SK-N-SH (cell line): ENCODE data around the gene SMARCA2. TPM values are rescaled to one million over a fixed set of nuclear protein-coding genes. Genes with fewer than 3 reads are reported as not detected.

Experiments used
- CTCF ChIA-PET: fragments of 300-600, 350-600 bp; formaldehyde crosslinking; extraction: SDS; loops from one replicate; lab custom pipeline; 2021; lab: Yijun Ruan, JAX
- POLR2A ChIA-PET: fragments of 350-600 bp; sonication (Branson Sonifier 250); formaldehyde crosslinking; extraction: SDS; loops from one replicate; lab custom pipeline; 2020; ENCODE audit warnings: antibody characterized with exemption, inconsistent platforms; lab: Yijun Ruan, JAX
- DNase-seq: peaks from one replicate; pipeline ENCODE4 v3.0.0; 2012
- H2AFZ ChIP-seq: fragments of 200-600 bp; sonication (generic); 2 replicates; pipeline ENCODE4 v1.8.1; 2016; ENCODE audit warnings: antibody characterized with exemption, mild to moderate bottlenecking, low read depth
- H3F3A ChIP-seq: fragments of 200-600 bp; sonication (generic); replicated peaks from 2 replicates; pipeline ENCODE3; 2016; ENCODE audit warnings: antibody characterized with exemption, mild to moderate bottlenecking; ENCODE audit not compliant: insufficient read depth
- H3K27ac ChIP-seq, 2 experiments: fragments of 200-500 bp in 1 of 2; fragments of 200-600 bp in 1 of 2; sonication (Bioruptor generic) in 1 of 2; sonication (generic), shearing (Covaris generic) in 1 of 2; 2 replicates each; pipeline versions ENCODE4 v1.5.1 to v1.6.1; 2014 to 2016; ENCODE audit warnings: low read depth in 2 of 2, inconsistent platforms in 1 of 2, low read length in 1 of 2, mild to moderate bottlenecking in 1 of 2, mixed read lengths in 1 of 2
- H3K27me3 ChIP-seq: fragments of 200-600 bp; sonication (generic), shearing (Covaris generic); 2 replicates; pipeline ENCODE4 v1.6.1; 2016; ENCODE audit warnings: mixed run types; ENCODE audit not compliant: insufficient read depth
- H3K36me3 ChIP-seq, 2 experiments: fragments of 200-500 bp in 1 of 2; fragments of 200-600 bp in 1 of 2; sonication (Bioruptor generic) in 1 of 2; sonication (generic) in 1 of 2; replicated peaks in 1 of 2; 2 replicates each; pipeline versions ENCODE3 to v1.5.1; 2014 to 2016; ENCODE audit warnings: low read length in 1 of 2, mild to moderate bottlenecking in 1 of 2; ENCODE audit not compliant: insufficient read depth in 2 of 2, control insufficient read depth in 1 of 2
- H3K4me1 ChIP-seq, 2 experiments: fragments of 200-500 bp in 1 of 2; fragments of 200-600 bp in 1 of 2; sonication (Bioruptor generic) in 1 of 2; sonication (generic), shearing (Covaris generic) in 1 of 2; 2 replicates each; pipeline versions ENCODE4 v1.5.1 to v1.6.1; 2014 to 2016; ENCODE audit warnings: low read depth in 1 of 2, low read length in 1 of 2, mixed run types in 1 of 2; ENCODE audit not compliant: insufficient read depth in 2 of 2, control insufficient read depth in 1 of 2
- H3K4me2 ChIP-seq: fragments of 200-600 bp; sonication (generic), shearing (Covaris generic); 2 replicates; pipeline ENCODE4 v1.6.1; 2017; ENCODE audit warnings: mixed run types
- H3K4me3 ChIP-seq, 2 experiments: fragments of 200-500 bp in 1 of 2; fragments of 200-600 bp in 1 of 2; sonication (Bioruptor generic) in 1 of 2; sonication (generic), shearing (Covaris generic) in 1 of 2; 2 replicates each; pipeline versions ENCODE4 v1.5.1 to v1.8.1; 2014 to 2016; ENCODE audit warnings: low read depth in 2 of 2, inconsistent platforms in 1 of 2, low read length in 1 of 2, mild to moderate bottlenecking in 1 of 2, mixed read lengths in 1 of 2, moderate library complexity in 1 of 2
- H3K79me2 ChIP-seq: fragments of 200-600 bp; sonication (generic); 2 replicates; pipeline ENCODE4 v1.8.1; 2017; ENCODE audit warnings: mild to moderate bottlenecking; ENCODE audit not compliant: insufficient read depth
- H3K9ac ChIP-seq: fragments of 200-600 bp; sonication (generic); 2 replicates; pipeline ENCODE4 v1.6.1; 2017; ENCODE audit warnings: mixed run types
- H3K9me2 ChIP-seq: fragments of 200-600 bp; sonication (generic); 2 replicates; pipeline ENCODE4 v1.6.1; 2017; ENCODE audit warnings: mixed run types
- H3K9me3 ChIP-seq: fragments of 200-600 bp; sonication (generic); 2 replicates; pipeline ENCODE4 v1.6.1; 2017; ENCODE audit warnings: mixed run types, mild to moderate bottlenecking, moderate library complexity
- H4K20me1 ChIP-seq: fragments of 200-600 bp; sonication (generic); 2 replicates; pipeline ENCODE4 v1.6.1; 2017; ENCODE audit warnings: mild to moderate bottlenecking, mixed run types; ENCODE audit not compliant: insufficient read depth
- ELF1 ChIP-seq: IDR thresholded peaks from 2 replicates; pipeline ENCODE4 v1.4.0; 2012
- EP300 ChIP-seq, 2 experiments: IDR thresholded peaks; 2 replicates each; pipeline versions ENCODE4 v1.4.0 to v1.6.1; 2012; ENCODE audit warnings: borderline replicate concordance in 1 of 2, low read depth in 1 of 2, low read length in 1 of 2
- EZH2phosphoT487 ChIP-seq: fragments of 200-600 bp; sonication (generic); IDR thresholded peaks from 2 replicates; pipeline ENCODE4 v1.6.1; 2017; ENCODE audit warnings: low read depth, mixed run types, mild to moderate bottlenecking, antibody characterized with exemption, moderate library complexity, borderline replicate concordance
- FOXM1 ChIP-seq: IDR thresholded peaks from 2 replicates; pipeline ENCODE4 v1.4.0; 2012; ENCODE audit warnings: low read depth, mild to moderate bottlenecking
- GABPA ChIP-seq: IDR thresholded peaks from 2 replicates; pipeline ENCODE4 v1.4.0; 2012; ENCODE audit warnings: low read depth, mild to moderate bottlenecking
- JUND ChIP-seq: IDR thresholded peaks from 2 replicates; pipeline ENCODE4 v1.4.0; 2012
- MEF2A ChIP-seq: IDR thresholded peaks from 2 replicates; pipeline ENCODE4 v1.4.0; 2012; ENCODE audit warnings: low read depth, borderline replicate concordance
- MXI1 ChIP-seq: IDR thresholded peaks from 2 replicates; pipeline ENCODE4 v1.6.1; 2012; ENCODE audit warnings: mild to moderate bottlenecking, low read depth, low read length, improper control_type of control experiment
- NFIC ChIP-seq: IDR thresholded peaks from 2 replicates; pipeline ENCODE4 v1.4.0; 2012; ENCODE audit warnings: borderline replicate concordance
- RAD21 ChIP-seq: IDR thresholded peaks from 2 replicates; pipeline ENCODE4 v1.6.1; 2012; ENCODE audit warnings: mild to moderate bottlenecking, low read length
- RCOR1 ChIP-seq: fragments of 150-350 bp; IDR thresholded peaks from 2 replicates; pipeline ENCODE4 v1.6.1; 2017; ENCODE audit warnings: antibody characterized with exemption, low read length
- RXRA ChIP-seq: IDR thresholded peaks from 2 replicates; pipeline ENCODE4 v1.4.0; 2012; ENCODE audit warnings: low read depth, mild to moderate bottlenecking, borderline replicate concordance
- SIN3A ChIP-seq: IDR thresholded peaks from 2 replicates; pipeline ENCODE4 v1.6.1; 2012; ENCODE audit warnings: low read depth, mild to moderate bottlenecking, low read length, moderate library complexity, borderline replicate concordance
- SMC3 ChIP-seq: IDR thresholded peaks from 2 replicates; pipeline ENCODE4 v1.6.1; 2012; ENCODE audit warnings: low read depth, low read length, improper control_type of control experiment
- TAF1 ChIP-seq: IDR thresholded peaks from 2 replicates; pipeline ENCODE4 v1.6.1; 2012; ENCODE audit warnings: low read depth, mild to moderate bottlenecking, low read length, moderate library complexity, borderline replicate concordance
- TEAD4 ChIP-seq: IDR thresholded peaks from 2 replicates; pipeline ENCODE4 v1.4.0; 2012; ENCODE audit warnings: mild to moderate bottlenecking, borderline replicate concordance; ENCODE audit not compliant: insufficient read depth
- WGBS: methylation state at CpG from one replicate; pipeline ENCODE4 v1.1.6; 2017; ENCODE audit warnings: low lambda C conversion rate; 5-methylcytosine and 5-hydroxymethylcytosine counted together
- polyA plus RNA-seq, 3 experiments: library from polyadenylated mRNA; depleted of rRNA; stranded (reverse); fragments of >200 nt; gene quantifications; 2 replicates each; pipeline ENCODE4 v1.2.3, GENCODE V29; 2012
- TF ChIP-seq, protein P1 (sequence below): IDR thresholded peaks from 2 replicates; pipeline ENCODE4 v1.4.0; 2012; ENCODE audit warnings: low read depth, borderline replicate concordance
- TF ChIP-seq, protein P2 (sequence below): IDR thresholded peaks from 2 replicates; pipeline ENCODE4 v1.4.0; 2012; ENCODE audit warnings: low read depth
- TF ChIP-seq, protein P3 (sequence below): fragments of 150-350 bp; IDR thresholded peaks from 2 replicates; pipeline ENCODE4 v1.6.1; 2016; ENCODE audit warnings: mild to moderate bottlenecking, low read depth, low read length

The SMARCA2 gene
- polyA plus RNA-seq, 1 of the 3 experiments (the other 2 are of a cell fraction): 17.4 TPM

DNA sequence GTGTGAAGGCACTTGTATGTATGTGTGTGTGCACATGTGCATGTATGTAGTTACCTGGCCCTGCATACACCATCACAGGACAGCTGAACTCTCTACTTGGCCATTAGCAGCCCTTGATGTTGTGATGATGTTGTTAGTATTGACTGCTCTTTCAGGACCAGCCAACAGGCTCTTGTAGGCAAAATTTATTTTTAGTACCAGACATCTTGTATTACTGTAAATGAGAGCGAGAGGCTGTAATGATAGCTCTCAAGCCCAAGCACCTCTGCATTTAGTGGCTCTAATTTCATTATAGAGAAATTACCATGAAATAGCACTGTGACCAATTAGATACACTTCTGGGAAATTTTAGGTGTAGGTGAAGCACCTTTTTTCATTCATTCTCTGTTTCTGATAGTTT is 158.0 kb downstream of the SMARCA2 start:
- no peak overlapping the region for H3K27ac ChIP-seq
- H3K9me3 ChIP-seq: no peaks in the 10 kb centered on the region
- H3F3A ChIP-seq: no peaks in the 10 kb centered on the region
- H3K36me3 ChIP-seq: peaks cover 0 to 6% of the 10 kb centered on the region in 2 experiments
- H3K9me2 ChIP-seq: no peaks in the 10 kb centered on the region; the same call in 1 of the 2 replicates
- no peak for DNase-seq
- 80% methylated on average over 1 of the region's 1 CpG for WGBS
- POLR2A ChIA-PET: no interaction called here
- no peaks in the 10 kb centered on the region for H3K27me3 ChIP-seq
- no peaks in the 10 kb centered on the region for H3K79me2 ChIP-seq
- TF ChIP-seq FOXM1 (no peak), EP300 (IDR thresholded peaks at IDR 0.05; ENCODE audit: borderline replicate concordance in 1 of 2, low read depth in 1 of 2, low read length in 1 of 2) (no peak), TAF1 (no peak), GABPA (no peak), TEAD4 (no peak)
- TF ChIP-seq, protein P1, sequence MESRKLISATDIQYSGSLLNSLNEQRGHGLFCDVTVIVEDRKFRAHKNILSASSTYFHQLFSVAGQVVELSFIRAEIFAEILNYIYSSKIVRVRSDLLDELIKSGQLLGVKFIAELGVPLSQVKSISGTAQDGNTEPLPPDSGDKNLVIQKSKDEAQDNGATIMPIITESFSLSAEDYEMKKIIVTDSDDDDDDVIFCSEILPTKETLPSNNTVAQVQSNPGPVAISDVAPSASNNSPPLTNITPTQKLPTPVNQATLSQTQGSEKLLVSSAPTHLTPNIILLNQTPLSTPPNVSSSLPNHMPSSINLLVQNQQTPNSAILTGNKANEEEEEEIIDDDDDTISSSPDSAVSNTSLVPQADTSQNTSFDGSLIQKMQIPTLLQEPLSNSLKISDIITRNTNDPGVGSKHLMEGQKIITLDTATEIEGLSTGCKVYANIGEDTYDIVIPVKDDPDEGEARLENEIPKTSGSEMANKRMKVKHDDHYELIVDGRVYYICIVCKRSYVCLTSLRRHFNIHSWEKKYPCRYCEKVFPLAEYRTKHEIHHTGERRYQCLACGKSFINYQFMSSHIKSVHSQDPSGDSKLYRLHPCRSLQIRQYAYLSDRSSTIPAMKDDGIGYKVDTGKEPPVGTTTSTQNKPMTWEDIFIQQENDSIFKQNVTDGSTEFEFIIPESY: no peak
- H3K4me1 ChIP-seq: peaks cover 0 to 7% of the 10 kb centered on the region in 2 experiments; a peak in 1 of 4 replicates
- H4K20me1 ChIP-seq: no peaks in the 10 kb centered on the region
- no peak overlapping the region for H3K9ac ChIP-seq
- no peak overlapping the region for H3K4me2 ChIP-seq
- H3K4me3 ChIP-seq: no peak overlapping the region
- no peak overlapping the region for H2AFZ ChIP-seq
- CTCF ChIA-PET: interaction anchor here (1.2 to 1.9 kb wide), 2 partner anchors 9 to 13 kb away, joined by 4 to 7 read pairs; no protein-coding TSS in a partner anchor

DNA sequence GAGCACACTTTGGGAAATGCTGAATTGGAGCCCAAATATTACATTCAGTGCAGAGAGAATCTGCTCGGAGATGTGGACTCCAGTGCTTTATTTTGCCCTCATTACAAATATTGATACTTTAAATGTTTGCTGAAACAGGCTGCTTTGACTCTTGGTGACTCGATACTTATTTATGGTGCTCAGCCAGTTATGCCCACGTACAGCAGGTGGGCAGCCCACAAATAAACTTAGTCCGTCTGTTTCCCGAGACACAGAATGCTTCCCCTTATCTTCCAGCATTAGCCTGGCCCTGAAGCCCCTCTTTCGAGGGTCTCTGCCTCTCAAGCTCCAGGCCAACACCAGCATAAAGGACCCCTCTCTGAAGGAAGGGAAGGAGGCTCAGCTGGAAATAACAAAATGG is 158.7 kb downstream of the SMARCA2 start:
- POLR2A ChIA-PET: no interaction called here
- TF ChIP-seq GABPA (no peak), NFIC (no peak), SMC3 (no peak), RAD21 (no peak), TAF1 (no peak), MEF2A (no peak), EZH2phosphoT487 (no peak), ELF1 (no peak), JUND (no peak), SIN3A (no peak), RCOR1 (no peak), RXRA (no peak), MXI1 (no peak)
- TF ChIP-seq, protein P2, sequence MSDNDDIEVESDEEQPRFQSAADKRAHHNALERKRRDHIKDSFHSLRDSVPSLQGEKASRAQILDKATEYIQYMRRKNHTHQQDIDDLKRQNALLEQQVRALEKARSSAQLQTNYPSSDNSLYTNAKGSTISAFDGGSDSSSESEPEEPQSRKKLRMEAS: no peak
- TF ChIP-seq, protein P3, sequence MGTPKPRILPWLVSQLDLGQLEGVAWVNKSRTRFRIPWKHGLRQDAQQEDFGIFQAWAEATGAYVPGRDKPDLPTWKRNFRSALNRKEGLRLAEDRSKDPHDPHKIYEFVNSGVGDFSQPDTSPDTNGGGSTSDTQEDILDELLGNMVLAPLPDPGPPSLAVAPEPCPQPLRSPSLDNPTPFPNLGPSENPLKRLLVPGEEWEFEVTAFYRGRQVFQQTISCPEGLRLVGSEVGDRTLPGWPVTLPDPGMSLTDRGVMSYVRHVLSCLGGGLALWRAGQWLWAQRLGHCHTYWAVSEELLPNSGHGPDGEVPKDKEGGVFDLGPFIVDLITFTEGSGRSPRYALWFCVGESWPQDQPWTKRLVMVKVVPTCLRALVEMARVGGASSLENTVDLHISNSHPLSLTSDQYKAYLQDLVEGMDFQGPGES: no peak
- TF ChIP-seq, protein P1: no peak

More for the DNA sequence above, 158.7 kb downstream of the SMARCA2 start:
- Histone ChIP-seq H3K27ac (no peak overlapping the region), H3K9ac (no peak overlapping the region), H3K4me3 (no peak overlapping the region), H2AFZ (no peak overlapping the region), H3K27me3 (no peaks in the 10 kb centered on the region), H3F3A (no peaks in the 10 kb centered on the region), H3K9me2 (no peaks in the 10 kb centered on the region; the same call in 1 of the 2 replicates), H4K20me1 (no peaks in the 10 kb centered on the region), H3K79me2 (no peaks in the 10 kb centered on the region), H3K4me1 (peaks cover 0 to 7% of the 10 kb centered on the region in 2 experiments; a peak in 1 of 4 replicates), H3K4me2 (no peak overlapping the region), H3K9me3 (no peaks in the 10 kb centered on the region), H3K36me3 (peaks cover 0 to 6% of the 10 kb centered on the region in 2 experiments)
- WGBS: 92% methylated on average over 6 of the region's 6 CpGs
- CTCF ChIA-PET: interaction anchor here (0.5 to 1.2 kb wide), 2 partner anchors 14 to 665 kb away, joined by 3 to 4 read pairs; no protein-coding TSS in a partner anchor
- DNase-seq: no peak
